IPS-20b (cell line): ENCODE results near the gene CUX1.

Experiments used
- H3K27ac ChIP-seq: one replicate; pipeline ENCODE4 v1.5.1; 2013; ENCODE audit warnings: low read length
- H3K27me3 ChIP-seq: 2 replicates; pipeline ENCODE4 v1.6.1; 2013; ENCODE audit warnings: mild to moderate bottlenecking, low read length, inconsistent platforms; ENCODE audit not compliant: insufficient read depth
- H3K36me3 ChIP-seq: 2 replicates; pipeline ENCODE4 v1.6.1; 2013; ENCODE audit warnings: low read depth, mild to moderate bottlenecking, inconsistent platforms, low read length, moderate library complexity; ENCODE audit not compliant: insufficient read depth
- H3K4me1 ChIP-seq: 2 replicates; pipeline ENCODE4 v1.6.1; 2013; ENCODE audit warnings: mild to moderate bottlenecking, control low read depth, inconsistent platforms, low read length, moderate library complexity; ENCODE audit not compliant: insufficient read depth
- H3K4me3 ChIP-seq: 2 replicates; pipeline ENCODE4 v1.5.1; 2013; ENCODE audit warnings: mild to moderate bottlenecking, low read length, inconsistent platforms
- H3K9ac ChIP-seq: 2 replicates; pipeline ENCODE4 v1.6.1; 2013; ENCODE audit warnings: low read depth, mild to moderate bottlenecking, inconsistent platforms, low read length, moderate library complexity
- H3K9me3 ChIP-seq: 2 replicates; pipeline ENCODE4 v1.6.1; 2013; ENCODE audit warnings: mild to moderate bottlenecking, low read depth, low read length, inconsistent platforms; ENCODE audit not compliant: insufficient read depth

CUX1 gene

GRCh38 chr7:102193806-102194205, 376.4 kb downstream of the CUX1 start:
- Histone ChIP-seq H3K36me3 (peaks cover 85% of the 10 kb centered on the region), H3K9ac (no peak overlapping the region), H3K27me3 (no peaks in the 10 kb centered on the region), H3K27ac (no peak overlapping the region), H3K4me3 (no peak overlapping the region), H3K9me3 (no peaks in the 10 kb centered on the region), H3K4me1 (peaks cover 8% of the 10 kb centered on the region; the same call in 1 of the 2 replicates)

GRCh38 chr7:102195361-102195760, 377.9 kb downstream of the CUX1 start:
- Histone ChIP-seq H3K36me3 (peaks cover 86% of the 10 kb centered on the region), H3K27ac (no peak overlapping the region), H3K9ac (no peak overlapping the region), H3K4me3 (no peak overlapping the region), H3K4me1 (peaks cover 6% of the 10 kb centered on the region; the same call in 1 of the 2 replicates), H3K9me3 (no peaks in the 10 kb centered on the region), H3K27me3 (no peaks in the 10 kb centered on the region)

- Histone ChIP-seq H3K27ac (no peak overlapping the region), H3K9ac (no peak overlapping the region), H3K4me1 (no peaks in the 10 kb centered on the region; the same call in 1 of the 2 replicates), H3K4me3 (no peak overlapping the region), H3K9me3 (no peaks in the 10 kb centered on the region), H3K36me3 (peaks cover 89% of the 10 kb centered on the region), H3K27me3 (no peaks in the 10 kb centered on the region)
Observed at GRCh38 chr7:102196028-102196427, 378.6 kb downstream of the CUX1 start.

GRCh38 chr7:102197161-102197560, 379.7 kb downstream of the CUX1 start:
- no peak overlapping the region for H3K9ac ChIP-seq
- H3K4me1 ChIP-seq = no peaks in the 10 kb centered on the region
- no peak overlapping the region for H3K4me3 ChIP-seq
- no peaks in the 10 kb centered on the region for H3K27me3 ChIP-seq
- peaks cover 91% of the 10 kb centered on the region for H3K36me3 ChIP-seq
- H3K9me3 ChIP-seq = no peaks in the 10 kb centered on the region
- no peak overlapping the region for H3K27ac ChIP-seq

- H3K36me3 ChIP-seq = peaks cover 91% of the 10 kb centered on the region
- no peaks in the 10 kb centered on the region for H3K9me3 ChIP-seq
- H3K27me3 ChIP-seq = no peaks in the 10 kb centered on the region
- no peak overlapping the region for H3K27ac ChIP-seq
- no peak overlapping the region for H3K9ac ChIP-seq
- H3K4me1 ChIP-seq = no peaks in the 10 kb centered on the region
- no peak overlapping the region for H3K4me3 ChIP-seq
Observed at GRCh38 chr7:102197599-102197998, 380.2 kb downstream of the CUX1 start.

GRCh38 chr7:102198417-102198956, 381.1 kb downstream of the CUX1 start:
- no peaks in the 10 kb centered on the region for H3K4me1 ChIP-seq
- H3K36me3 ChIP-seq = peaks cover 90% of the 10 kb centered on the region
- H3K4me3 ChIP-seq = no peak overlapping the region
- no peak overlapping the region for H3K27ac ChIP-seq
- no peak overlapping the region for H3K9ac ChIP-seq
- H3K27me3 ChIP-seq = no peaks in the 10 kb centered on the region
- H3K9me3 ChIP-seq = no peaks in the 10 kb centered on the region

GRCh38 chr7:102201576-102201975, 384.1 kb downstream of the CUX1 start:
- Histone ChIP-seq H3K9ac (no peak overlapping the region), H3K4me3 (no peak overlapping the region), H3K27ac (no peak overlapping the region), H3K9me3 (no peaks in the 10 kb centered on the region), H3K4me1 (no peaks in the 10 kb centered on the region), H3K27me3 (no peaks in the 10 kb centered on the region), H3K36me3 (peaks cover 90% of the 10 kb centered on the region)

GRCh38 chr7:102202556-102202955, 385.1 kb downstream of the CUX1 start:
- H3K9me3 ChIP-seq = no peaks in the 10 kb centered on the region
- no peaks in the 10 kb centered on the region for H3K4me1 ChIP-seq
- peaks cover 87% of the 10 kb centered on the region for H3K36me3 ChIP-seq
- no peak overlapping the region for H3K27ac ChIP-seq
- no peaks in the 10 kb centered on the region for H3K27me3 ChIP-seq
- H3K9ac ChIP-seq = no peak overlapping the region
- no peak overlapping the region for H3K4me3 ChIP-seq

GRCh38 chr7:102203218-102203617, 385.8 kb downstream of the CUX1 start:
- Histone ChIP-seq H3K36me3 (peaks cover 82% of the 10 kb centered on the region), H3K4me1 (no peaks in the 10 kb centered on the region)

GRCh38 chr7:102204212-102204611, 386.8 kb downstream of the CUX1 start:
- Histone ChIP-seq H3K4me1 (no peaks in the 10 kb centered on the region), H3K4me3 (no peak overlapping the region), H3K9ac (no peak overlapping the region), H3K27me3 (no peaks in the 10 kb centered on the region), H3K27ac (no peak overlapping the region), H3K9me3 (no peaks in the 10 kb centered on the region), H3K36me3 (peaks cover 72% of the 10 kb centered on the region)

More at GRCh38 chr7:102203218-102203617, 385.8 kb downstream of the CUX1 start:
- Histone ChIP-seq H3K9me3 (no peaks in the 10 kb centered on the region), H3K9ac (no peak overlapping the region), H3K27ac (no peak overlapping the region), H3K4me3 (no peak overlapping the region), H3K27me3 (no peaks in the 10 kb centered on the region)

- H3K9me3 ChIP-seq = no peaks in the 10 kb centered on the region
- H3K36me3 ChIP-seq = peaks cover 67% of the 10 kb centered on the region
Observed at GRCh38 chr7:102205915-102206314, 388.5 kb downstream of the CUX1 start.

GRCh38 chr7:102208826-102209225, 391.4 kb downstream of the CUX1 start:
- Histone ChIP-seq H3K27me3 (no peaks in the 10 kb centered on the region), H3K4me1 (no peaks in the 10 kb centered on the region), H3K9me3 (no peaks in the 10 kb centered on the region), H3K9ac (no peak overlapping the region), H3K36me3 (peaks cover 47% of the 10 kb centered on the region), H3K27ac (no peak overlapping the region), H3K4me3 (no peak overlapping the region)

More at GRCh38 chr7:102205915-102206314, 388.5 kb downstream of the CUX1 start:
- Histone ChIP-seq H3K4me1 (no peaks in the 10 kb centered on the region), H3K4me3 (no peak overlapping the region), H3K27me3 (no peaks in the 10 kb centered on the region), H3K27ac (no peak overlapping the region), H3K9ac (no peak overlapping the region)
